HG02943 (cell line): ENCODE data around the gene ABCB1.
"Not testable (repeated sequence)": the region's sequence is repeated elsewhere in the genome, so short reads cannot be mapped to it uniquely, and the experiment has no call there.

Experiments
- ATAC-seq: cut with Tn5 transposase; IDR thresholded peaks from one replicate; pipeline ENCODE4 v1.9.1; 2021; ENCODE audit warnings: mild to moderate bottlenecking, low read depth, moderate library complexity; ENCODE audit not compliant: unreplicated experiment

ABCB1 gene

GRCh38 chr7:87474533-87475358 is 125.9 kb downstream of the ABCB1 start:
- peak; percentile 67 for ATAC-seq

GRCh38 chr7:87473986-87474385 is 126.7 kb downstream of the ABCB1 start:
- no peak for ATAC-seq

DNA sequence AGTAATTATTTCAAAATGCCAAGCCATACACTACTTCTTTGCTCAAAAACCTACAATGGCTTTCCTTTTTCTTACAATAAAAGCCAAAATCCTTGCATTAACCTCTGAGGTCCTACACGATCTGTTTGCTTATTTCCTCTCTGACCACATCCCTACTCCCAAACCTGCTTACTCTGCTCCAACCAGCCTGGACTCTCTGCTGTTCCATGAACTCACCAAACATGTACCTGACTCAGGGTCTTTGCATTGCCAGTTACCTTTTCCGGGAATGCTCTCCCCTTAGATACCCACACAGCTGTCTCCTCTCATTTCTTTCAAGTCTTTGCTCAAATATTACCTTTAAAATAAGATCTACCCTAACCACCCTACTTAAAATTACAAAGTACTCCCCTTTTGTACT is 127.5 kb downstream of the ABCB1 start:
- ATAC-seq: no peak

DNA sequence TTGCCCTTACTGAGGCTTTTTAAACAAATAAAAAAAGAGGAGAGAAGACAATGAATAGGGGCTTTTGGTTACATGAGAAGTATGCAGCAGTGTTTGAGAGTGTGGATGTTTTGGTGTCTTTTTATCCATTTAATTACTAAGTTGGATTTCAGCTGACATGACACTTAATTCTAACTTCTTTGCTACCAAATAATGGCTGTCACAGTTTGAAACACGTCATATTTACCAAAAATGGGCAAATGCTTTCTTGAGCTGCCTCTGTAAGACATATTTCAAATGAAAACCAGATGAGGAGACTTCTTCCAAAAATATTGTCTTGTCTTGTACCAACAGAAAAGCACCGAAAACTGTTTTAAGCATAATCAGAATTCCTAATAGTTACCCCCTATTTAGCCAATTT is 129.2 kb downstream of the ABCB1 start:
- ATAC-seq: no peak

- ATAC-seq: not testable (repeated sequence)
Observed at GRCh38 chr7:87469204-87469603, 131.5 kb downstream of the ABCB1 start.

- ATAC-seq: not testable (repeated sequence)
Observed at GRCh38 chr7:87465534-87465880, 135.2 kb downstream of the ABCB1 start.

DNA sequence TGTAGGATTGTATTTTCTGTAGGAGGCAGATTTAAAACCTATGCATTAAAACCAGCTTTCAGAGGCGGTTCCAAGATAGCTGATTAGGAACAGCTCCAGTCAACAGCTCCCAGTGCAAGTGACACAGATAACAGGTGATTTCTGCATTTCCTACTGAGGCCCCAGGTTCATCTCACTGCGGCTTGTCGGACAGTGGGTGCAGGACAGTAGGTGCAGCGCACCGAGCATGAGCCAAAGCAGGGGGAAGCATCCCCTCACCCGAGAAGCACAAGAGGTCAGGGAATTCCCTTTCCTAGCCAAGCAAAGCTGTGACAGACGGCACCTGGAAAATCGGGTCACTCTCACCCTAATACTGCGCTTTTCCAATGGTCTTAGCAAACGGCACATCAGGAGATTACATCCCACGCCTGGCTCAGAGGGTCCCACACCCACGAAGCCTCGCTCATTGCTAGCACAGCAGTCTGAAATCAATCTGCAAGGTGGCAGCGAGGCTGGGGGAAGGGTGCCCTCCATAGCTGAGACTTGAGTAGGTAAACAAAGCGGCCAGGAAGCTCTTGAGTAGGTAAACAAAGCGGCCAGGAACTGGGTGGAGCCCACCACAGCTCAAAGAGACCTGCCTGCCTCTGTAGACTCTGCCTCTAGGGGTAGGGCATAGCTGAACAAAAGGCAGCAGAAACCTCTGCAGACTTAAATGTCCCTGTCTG is 135.7 kb downstream of the ABCB1 start:
- not testable (repeated sequence) for ATAC-seq

GRCh38 chr7:87463982-87464381 is 136.7 kb downstream of the ABCB1 start:
- no peak for ATAC-seq

DNA sequence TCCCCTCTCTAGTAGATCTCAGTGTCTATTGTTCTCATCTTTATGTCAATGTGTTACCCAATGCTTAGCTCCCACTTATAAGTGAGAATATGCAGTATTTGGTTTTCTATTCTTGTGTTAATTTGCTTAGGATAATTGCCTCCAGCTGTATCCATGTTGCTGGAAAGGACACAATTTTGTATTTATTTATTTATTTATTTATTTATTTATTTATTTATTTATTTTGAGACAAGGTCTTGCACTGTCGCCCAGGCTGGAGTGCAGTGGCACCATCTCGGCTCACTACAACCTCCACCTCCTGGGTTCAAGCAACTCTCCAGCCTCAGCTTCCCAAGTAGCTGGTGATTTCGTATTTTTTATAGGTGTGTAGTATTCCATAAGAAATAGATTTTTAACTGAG is 140.2 kb downstream of the ABCB1 start:
- not testable (repeated sequence) for ATAC-seq

- ATAC-seq: no peak
Observed at GRCh38 chr7:87459941-87460340, 140.7 kb downstream of the ABCB1 start.

- ATAC-seq: no peak
Observed at GRCh38 chr7:87458148-87458547, 142.5 kb downstream of the ABCB1 start.

- ATAC-seq: no peak
Observed at GRCh38 chr7:87456247-87456646, 144.4 kb downstream of the ABCB1 start.
